Sigmoid colon (tissue), 7 donors: Measurements from ENCODE around the gene CFP. TPM values are rescaled to one million over a fixed set of nuclear protein-coding genes. Genes with fewer than 3 reads are reported as not detected.
A peak's percentile ranks its signal among the peaks of the same experiment; 100 is the strongest.

Source experiments
- DNase-seq: peaks from one replicate; pipeline ENCODE4 v3.0.0-alpha.2; 2019
- H3K27ac ChIP-seq, 4 donors: fragments of 200-600 bp; sonication (generic); one replicate each; pipeline ENCODE4 v1.5.1; 2016 to 2019; ENCODE audit warnings: mild to moderate bottlenecking in 1 of 4
- H3K27me3 ChIP-seq, 3 donors: fragments of 200-600 bp; sonication (generic); one replicate each; pipeline ENCODE4 v1.5.1; 2019; ENCODE audit warnings: mild to moderate bottlenecking in 1 of 3
- H3K36me3 ChIP-seq, 4 donors: fragments of 200-600 bp; sonication (generic); one replicate each; pipeline ENCODE4 v1.5.1; 2016 to 2019
- H3K4me1 ChIP-seq, 4 donors: fragments of 200-600 bp; sonication (generic); one replicate each; pipeline ENCODE4 v1.5.1; 2017 to 2019
- H3K4me3 ChIP-seq, 4 donors: fragments of 200-600 bp; sonication (generic); one replicate each; pipeline ENCODE4 v1.5.1; 2017 to 2019; ENCODE audit warnings: mild to moderate bottlenecking in 2 of 4, moderate library complexity in 1 of 4
- H3K9me3 ChIP-seq, 4 donors: fragments of 200-600 bp in 3 of 4; sonication (generic) in 3 of 4; one replicate each; pipeline versions ENCODE4 v1.5.1 to v1.6.1; 2013 to 2019
- CTCF ChIP-seq, 4 experiments: fragments of 450-650 bp in 3 of 4; fragments of 200-600 bp in 1 of 4; IDR thresholded peaks; one replicate each; pipeline ENCODE4 v1.5.1; 2016 to 2019; ENCODE audit warnings: antibody characterized with exemption in 4 of 4, mild to moderate bottlenecking in 3 of 4, moderate library complexity in 2 of 4
- EP300 ChIP-seq, 4 donors: sonication (generic); formaldehyde crosslinking; IDR thresholded peaks; one replicate each; pipeline ENCODE4 v1.6.1; 2017; ENCODE audit warnings: antibody characterized with exemption in 4 of 4
- POLR2A ChIP-seq, 2 donors: fragments of 450-650 bp; IDR thresholded peaks; one replicate each; pipeline ENCODE4 v1.6.1; 2016; ENCODE audit warnings: antibody characterized with exemption in 2 of 2, mild to moderate bottlenecking in 2 of 2, moderate library complexity in 2 of 2
- POLR2AphosphoS5 ChIP-seq, 4 donors: sonication (generic); formaldehyde crosslinking; IDR thresholded peaks; one replicate each; pipeline ENCODE4 v1.6.1; 2017; ENCODE audit warnings: antibody characterized with exemption in 4 of 4
- WGBS, 2 donors: extraction: QIAGEN DNeasy Blood & Tissue Kit; methylation state at CpG; one replicate each; pipeline ENCODE4 v1.1.7; 2013; 5-methylcytosine and 5-hydroxymethylcytosine counted together
- intact Hi-C: fragments of 100-400 bp; cut with DNase I; formaldehyde crosslinking; loops from one replicate; pipeline ENCODE4 v1.15.1; 2023
- polyA plus RNA-seq, 3 donors: library from polyadenylated mRNA; stranded (reverse); fragments of 200-250 nt; gene quantifications; one replicate each; pipeline ENCODE4 v1.2.3, GENCODE V29; 2013
- total RNA-seq, 4 donors: library from RNA; depleted of rRNA; stranded (reverse); fragments of >200 nt; gene quantifications; one replicate each; pipeline ENCODE4 v1.1.0, GENCODE V29; 2016
- donor health status: healthy with polysubstance abuse.
- donor health status: Bipolar disorder and iron deficiency.
- donor health status: healthy.

CFP gene
- total and polyA plus RNA-seq, 7 donors: 3.0 to 14.3 (median 7.0) TPM

GRCh38 chrX:47658301-47658683, 28.6 kb upstream of the CFP start:
- 0 to 2% methylated on average over 13 of the region's 13 CpGs for WGBS, 2 donors

DNA sequence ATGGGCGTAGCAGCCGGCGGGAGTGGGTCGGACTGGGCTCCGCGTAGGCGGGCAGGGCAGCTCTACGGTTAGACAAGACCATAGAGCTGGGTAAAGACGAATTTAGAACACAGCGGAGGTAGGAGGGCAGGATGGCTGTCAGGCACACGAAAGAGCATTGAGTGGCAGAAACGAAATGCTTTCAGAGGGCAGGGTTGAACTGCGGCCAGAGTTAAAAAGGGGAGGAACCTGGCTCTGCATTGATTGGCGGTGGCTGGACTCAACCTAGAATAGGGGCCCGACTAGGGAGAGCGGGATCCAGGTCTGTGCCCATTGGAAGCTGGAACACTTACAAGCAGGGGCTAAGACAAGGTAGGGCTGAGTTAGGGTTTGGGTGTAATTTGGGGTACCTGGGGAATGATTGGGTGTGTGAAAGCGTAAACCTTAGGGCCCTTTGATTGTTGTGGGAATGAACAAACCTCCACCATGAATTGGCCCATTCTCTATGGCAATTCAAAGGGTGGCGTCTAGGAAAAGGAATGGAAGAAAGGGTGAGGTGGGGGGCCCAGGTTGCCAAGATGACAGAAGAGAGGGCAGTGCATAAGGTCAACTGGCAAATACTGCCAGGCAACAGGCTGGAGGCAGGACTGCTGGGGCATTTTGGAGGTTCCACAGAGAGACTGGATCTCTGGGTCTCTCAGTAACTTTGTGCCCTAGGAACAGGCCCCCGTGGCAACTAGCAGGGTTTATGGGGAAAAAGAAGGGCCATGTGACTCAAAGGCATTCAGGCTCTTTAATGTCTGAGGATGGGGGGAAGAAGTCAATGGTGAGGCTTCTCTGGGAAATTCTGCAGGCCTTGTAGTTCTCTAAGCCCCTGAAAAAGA, 21.5 kb upstream of the CFP start:
- WGBS, 2 donors: 10 to 14% methylated on average over 19 of the region's 19 CpGs
- intact Hi-C loops: loop anchor here (5.0 to 10.0 kb wide), 5 partner anchors 69 to 1394 kb away; partner anchors contain the start of genes TFE3, TIMP1 and USP11
- Histone ChIP-seq H3K9me3 (no peaks in the 10 kb centered on the region), H3K27ac (peak overlapping the region; percentile 68 to 86 (median 79)), H3K4me3 (peak overlapping the region; percentile 17 to 44 (median 36)), H3K27me3 (no peaks in the 10 kb centered on the region), H3K36me3 (peaks cover 0 to 5% (median 0%) of the 10 kb centered on the region in 4 donors), H3K4me1 (peaks cover 0 to 18% (median 12%) of the 10 kb centered on the region in 4 donors)
- TF ChIP-seq POLR2AphosphoS5 (IDR thresholded peaks at IDR 0.05): peak in 1 of 4 donors; percentile 3
- TF ChIP-seq EP300 (IDR thresholded peaks at IDR 0.05): no peak
- DNase-seq: no peak

More at GRCh38 chrX:47658301-47658683, 28.6 kb upstream of the CFP start:
- DNase-seq: no peak
- H3K27ac ChIP-seq: peak overlapping the region; percentile 91 to 93 (median 92)
- H3K9me3 ChIP-seq: no peaks in the 10 kb centered on the region
- no peaks in the 10 kb centered on the region for H3K27me3 ChIP-seq
- H3K4me1 ChIP-seq: peaks cover 0 to 4% (median 0%) of the 10 kb centered on the region in 4 donors
- intact Hi-C loops: loop anchor here (5.0 to 10.0 kb wide), 3 partner anchors 179 to 1387 kb away; partner anchors contain the start of genes TFE3 and ZNF81
- peaks cover 0 to 17% (median 5%) of the 10 kb centered on the region in 4 donors for H3K36me3 ChIP-seq
- TF ChIP-seq CTCF (IDR thresholded peaks at IDR 0.05) (no peak), POLR2AphosphoS5 (IDR thresholded peaks at IDR 0.05) (no peak), EP300 (IDR thresholded peaks at IDR 0.05) (no peak)
- peak overlapping the region; percentile 46 to 65 (median 60) for H3K4me3 ChIP-seq

- Histone ChIP-seq H3K27me3 (no peaks in the 10 kb centered on the region), H3K27ac (peak within 1 kb of the TSS; percentile 86 to 92 (median 88)), H3K9me3 (no peaks in the 10 kb centered on the region), H3K4me1 (peaks cover 0 to 18% (median 12%) of the 10 kb centered on the region in 4 donors), H3K36me3 (no peaks in the 10 kb centered on the region), H3K4me3 (peak within 1 kb of the TSS; percentile 51 to 73 (median 70))
- intact Hi-C loops: loop anchor here (5.0 to 10.0 kb wide), 5 partner anchors 68 to 1394 kb away; partner anchors contain the start of genes TFE3, TIMP1 and USP11
- TF ChIP-seq POLR2AphosphoS5 (IDR thresholded peaks at IDR 0.05) (peak; percentile 59 to 80 (median 65)), POLR2A (IDR thresholded peaks at IDR 0.05) (peak; percentile 43 to 50), CTCF (IDR thresholded peaks at IDR 0.05) (no peak), EP300 (IDR thresholded peaks at IDR 0.05) (no peak)
- DNase-seq: peak; percentile 99
- 1% methylated on average over 65 of the region's 65 CpGs for WGBS, 2 donors
Measured at GRCh38 chrX:47650164-47651042, 20.7 kb upstream of the CFP start, which contains the start of gene ELK1. ELK1 (minus strand) TSS chrX:47650563; CDS start chrX:47641441, 9,122 bp downstream.

GRCh38 chrX:47649781-47650163, 20.0 kb upstream of the CFP start:
- no peak for DNase-seq
- intact Hi-C loops: loop anchor here (5.0 to 10.0 kb wide), 6 partner anchors 67 to 1395 kb away; partner anchors contain the start of genes ARAF, TFE3, TIMP1 and USP11
- H3K9me3 ChIP-seq: no peaks in the 10 kb centered on the region
- H3K4me3 ChIP-seq: peak overlapping the region; percentile 51 to 73 (median 70)
- WGBS, 2 donors: 1 to 2% methylated on average over 10 to 11 of the region's 11 CpGs
- peaks cover 0 to 18% (median 12%) of the 10 kb centered on the region in 4 donors for H3K4me1 ChIP-seq
- H3K27ac ChIP-seq: peak overlapping the region; percentile 86 to 92 (median 88)
- no peaks in the 10 kb centered on the region for H3K27me3 ChIP-seq
- H3K36me3 ChIP-seq: no peaks in the 10 kb centered on the region
- TF ChIP-seq POLR2AphosphoS5 (IDR thresholded peaks at IDR 0.05) (no peak), POLR2A (IDR thresholded peaks at IDR 0.05) (no peak), EP300 (IDR thresholded peaks at IDR 0.05) (no peak), CTCF (IDR thresholded peaks at IDR 0.05) (no peak)
